ENCODE data around the gene YWHAQ. TPM values are rescaled to one million over a fixed set of nuclear protein-coding genes. Genes with fewer than 3 reads are reported as not detected.

YWHAQ gene
- polyA plus RNA-seq, 1 experiment, result 624 TPM

GRCh38 chr2:9641641-9642040, 10.8 kb upstream of the YWHAQ start:
- H3K9me3 ChIP-seq (ENCODE audit: control insufficient read depth, insufficient read depth, low read length), result no peaks in the 10 kb centered on the region
- ChIA-PET POLR2A (interaction anchor here (0.7 kb wide), 1 partner anchor 9 kb away, joined by 6 read pairs; no protein-coding TSS in a partner anchor), CTCF (no interaction called here)
- no peak overlapping the region for H3K4me3 ChIP-seq (ENCODE audit: low read depth, low read length)
- no peak for TF ChIP-seq CTCF (IDR thresholded peaks at IDR 0.05; ENCODE audit: low read depth, low read length)
- H3K27me3 ChIP-seq (ENCODE audit: control insufficient read depth, insufficient read depth, low read length), result no peaks in the 10 kb centered on the region
- H3K27ac ChIP-seq (ENCODE audit: low read depth, low read length), result no peak overlapping the region
- DNase-seq (ENCODE audit: low read depth, low spot score), result no peak

- no peaks in the 10 kb centered on the region for H3K27me3 ChIP-seq (ENCODE audit: control insufficient read depth, insufficient read depth, low read length)
- no peak overlapping the region for H3K4me3 ChIP-seq (ENCODE audit: low read depth, low read length)
- no peak for TF ChIP-seq CTCF (IDR thresholded peaks at IDR 0.05; ENCODE audit: low read depth, low read length)
- H3K27ac ChIP-seq (ENCODE audit: low read depth, low read length), result no peak overlapping the region
- DNase-seq (ENCODE audit: low read depth, low spot score), result no peak
- ChIA-PET POLR2A (interaction anchor here (2.9 to 3.3 kb wide), 2 partner anchors 10 to 15 kb away, joined by 17 to 23 read pairs; partner anchors contain the start of gene YWHAQ), CTCF (interaction anchor here (3.9 kb wide), 1 partner anchor 131 kb away, joined by 16 read pairs; no protein-coding TSS in a partner anchor)
- H3K9me3 ChIP-seq (ENCODE audit: control insufficient read depth, insufficient read depth, low read length), result no peaks in the 10 kb centered on the region
These were observed 9.8 kb upstream of the YWHAQ start for GRCh38 chr2:9640403-9641104.

DNA sequence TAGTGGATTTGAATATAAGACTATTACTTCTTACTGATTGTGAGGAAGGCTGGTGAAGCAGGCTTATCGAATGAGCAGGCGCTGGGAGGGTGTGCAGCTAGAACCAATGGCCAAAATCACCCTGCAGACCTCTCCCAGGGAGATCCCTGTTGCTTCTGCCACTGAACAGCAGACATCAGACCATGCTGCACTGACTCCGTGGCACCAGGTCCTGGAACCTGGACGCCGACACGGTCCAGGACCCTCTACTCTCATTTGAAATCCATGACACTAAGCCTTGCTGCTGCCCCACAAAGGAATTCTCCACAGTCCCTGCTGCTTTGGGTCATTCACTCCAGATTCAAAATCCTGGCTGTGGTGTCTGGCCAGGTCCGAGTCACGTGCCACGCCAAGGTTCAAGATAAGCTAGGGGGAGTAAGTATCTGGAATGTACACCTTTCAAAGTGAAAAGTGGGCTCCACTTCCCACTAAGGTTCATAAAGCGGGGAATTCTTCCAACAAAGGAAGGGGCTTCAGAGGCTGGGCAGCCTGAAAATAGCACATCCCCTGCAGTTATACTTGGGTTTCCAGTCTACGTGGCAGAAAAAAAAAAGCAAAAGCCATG, 9.0 kb upstream of the YWHAQ start:
- H3K9me3 ChIP-seq (ENCODE audit: control insufficient read depth, insufficient read depth, low read length), result no peaks in the 10 kb centered on the region
- POLR2A ChIA-PET, result interaction anchor here (0.6 to 3.3 kb wide), 4 partner anchors 10 to 132 kb away, joined by 3 to 23 read pairs (median 10); partner anchors contain the start of gene YWHAQ
- H3K4me3 ChIP-seq (ENCODE audit: low read depth, low read length), result no peak overlapping the region
- TF ChIP-seq CTCF (IDR thresholded peaks at IDR 0.05; ENCODE audit: low read depth, low read length), result no peak
- CTCF ChIA-PET, result interaction anchor here (3.9 kb wide), 1 partner anchor 131 kb away, joined by 16 read pairs; no protein-coding TSS in a partner anchor
- DNase-seq (ENCODE audit: low read depth, low spot score), result no peak
- no peak overlapping the region for H3K27ac ChIP-seq (ENCODE audit: low read depth, low read length)
- H3K27me3 ChIP-seq (ENCODE audit: control insufficient read depth, insufficient read depth, low read length), result no peaks in the 10 kb centered on the region

GRCh38 chr2:9639000-9639602, 8.3 kb upstream of the YWHAQ start:
- DNase-seq (ENCODE audit: low read depth, low spot score), result no peak
- H3K27ac ChIP-seq (ENCODE audit: low read depth, low read length), result peak overlapping the region; percentile 66
- no peak for TF ChIP-seq CTCF (IDR thresholded peaks at IDR 0.05; ENCODE audit: low read depth, low read length)
- ChIA-PET CTCF (interaction anchor here (0.9 to 3.9 kb wide), 2 partner anchors 82 to 132 kb away, joined by 3 to 16 read pairs; no protein-coding TSS in a partner anchor), POLR2A (interaction anchor here (0.6 to 3.3 kb wide), 6 partner anchors 9 to 132 kb away, joined by 3 to 23 read pairs (median 8); partner anchors contain the start of genes ADAM17 and YWHAQ)
- H3K27me3 ChIP-seq (ENCODE audit: control insufficient read depth, insufficient read depth, low read length), result no peaks in the 10 kb centered on the region
- no peaks in the 10 kb centered on the region for H3K9me3 ChIP-seq (ENCODE audit: control insufficient read depth, insufficient read depth, low read length)
- peak overlapping the region; percentile 41 for H3K4me3 ChIP-seq (ENCODE audit: low read depth, low read length)

All from AG04450 (cell line).